ENCODE results near the gene CD68.

CD68 gene

GRCh38 chr17:7579001-7579833 lies at the start of gene CD68:
TSS of gene CD68 (plus strand) at chr17:7579638. CDS start at chr17:7579678, 40 bp downstream.
- in situ Hi-C loops (cut with MboI; ENCODE audit: low sequenced_read_pairs), result loop anchor here (25.0 kb wide), 2 partner anchors 108 to 258 kb away; partner anchors contain the start of genes KDM6B, TP53 and WRAP53

DNA sequence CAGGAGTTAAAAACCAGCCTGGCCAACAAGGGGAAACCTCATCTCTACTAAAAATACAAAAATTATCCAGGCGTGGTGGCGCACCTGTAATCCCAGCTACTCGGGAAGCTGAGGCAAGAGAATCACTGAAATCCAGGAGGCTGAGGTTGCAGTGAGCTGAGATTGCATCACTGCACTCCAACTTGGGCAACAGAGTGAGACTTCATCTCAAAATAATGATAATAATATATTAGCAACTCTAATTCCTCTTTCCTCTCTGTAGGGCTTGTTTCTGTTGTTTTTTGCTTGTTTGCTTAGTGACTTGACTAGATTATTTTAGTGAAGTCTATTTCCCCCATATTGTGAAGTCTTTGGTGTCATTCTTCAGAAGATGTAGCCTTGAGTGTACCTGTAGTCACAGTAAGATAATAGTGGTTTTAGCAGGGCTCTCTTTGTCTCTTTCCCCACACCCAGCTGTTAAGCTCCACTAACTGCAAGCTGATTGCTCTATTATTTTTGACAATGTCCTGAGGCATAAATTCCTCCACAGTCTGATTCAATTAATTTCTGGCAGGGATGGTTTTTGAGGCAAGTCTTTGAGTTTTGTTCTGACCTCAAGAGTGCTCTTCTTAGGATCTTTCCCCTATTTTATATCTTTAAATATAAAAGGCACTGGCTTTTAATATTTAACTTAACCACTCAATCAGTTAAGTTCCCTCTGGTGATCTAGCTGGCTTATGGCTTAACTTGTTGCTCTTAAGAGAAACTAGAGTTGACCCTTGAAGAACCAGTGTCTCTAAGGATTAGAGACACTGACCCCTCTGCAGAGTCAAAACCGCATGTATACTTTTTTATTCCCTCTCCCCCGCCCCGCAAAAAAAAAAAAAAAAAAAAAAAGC lies 49.2 kb upstream of the CD68 start:
- in situ Hi-C loops (cut with MboI; ENCODE audit: low sequenced_read_pairs), result loop anchor here (25.0 kb wide), 1 partner anchor 168 kb away; the partner anchor contains the start of genes KCTD11 and TMEM95

- in situ Hi-C loops (cut with MboI; ENCODE audit: low sequenced_read_pairs), result loop anchor here (25.0 kb wide), 1 partner anchor 176 kb away; the partner anchor contains the start of genes KCTD11 and TMEM95
Observed at GRCh38 chr17:7538050-7538449, 41.4 kb upstream of the CD68 start.

DNA sequence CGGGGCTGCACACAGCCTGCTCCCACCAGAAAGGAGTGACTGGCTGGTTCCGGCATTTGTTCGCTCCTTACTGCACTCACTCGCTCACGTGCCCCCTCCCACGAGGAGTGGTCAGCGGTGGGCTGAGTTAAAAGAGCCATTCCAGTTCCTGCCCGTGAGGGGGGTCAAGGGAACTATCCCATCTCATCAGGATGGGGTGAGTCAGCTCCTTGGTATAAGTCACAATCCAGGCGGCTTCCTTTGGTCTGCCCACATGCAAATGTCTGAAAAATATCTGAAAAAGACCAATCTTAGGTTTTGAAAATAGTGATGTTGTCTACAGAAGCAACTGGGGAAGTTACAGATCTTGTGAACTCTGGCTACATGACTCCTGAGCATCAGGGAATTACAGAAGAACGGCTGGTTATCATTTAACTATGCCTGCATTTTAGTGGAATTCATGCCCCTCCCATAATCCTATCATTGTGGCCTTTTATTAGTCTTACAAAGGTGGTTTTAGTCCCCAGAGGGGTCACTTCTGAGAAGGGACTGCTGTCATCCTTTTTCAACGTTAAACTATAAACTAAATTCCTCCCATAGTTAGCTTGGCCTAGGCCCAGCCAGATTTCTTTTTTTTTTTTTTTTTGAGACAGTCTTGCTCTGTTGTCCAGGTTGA lies 40.4 kb upstream of the CD68 start:
- in situ Hi-C loops (cut with MboI; ENCODE audit: low sequenced_read_pairs), result loop anchor here (25.0 kb wide), 1 partner anchor 177 kb away; the partner anchor contains the start of genes KCTD11 and TMEM95

DNA sequence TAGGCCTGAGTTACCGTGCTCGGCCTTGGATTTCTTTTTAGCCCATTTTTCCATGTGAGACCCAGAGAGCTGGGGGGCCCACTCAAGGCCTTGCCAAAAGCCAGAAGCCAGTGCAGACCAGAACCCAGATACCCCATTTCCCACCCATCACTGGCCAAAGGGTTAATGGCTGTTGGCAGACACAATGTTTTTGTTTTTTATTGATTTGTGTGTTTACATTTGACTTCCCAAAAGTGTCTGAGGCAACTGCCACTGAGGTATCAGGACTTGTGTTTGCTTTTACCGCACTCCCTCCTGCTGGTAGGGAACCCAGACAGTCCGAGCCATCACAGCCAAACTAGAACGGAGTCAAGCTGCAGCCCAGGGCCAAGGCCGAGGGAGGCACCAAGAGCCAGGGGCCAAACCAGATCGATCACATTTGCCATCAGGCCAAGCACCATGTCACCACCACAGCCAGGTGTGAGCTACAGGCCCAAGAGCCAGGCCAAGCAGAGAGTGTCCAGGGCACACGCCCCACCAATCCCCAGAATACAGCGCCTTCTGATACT lies 38.3 kb upstream of the CD68 start:
- in situ Hi-C loops (cut with MboI; ENCODE audit: low sequenced_read_pairs), result loop anchor here (25.0 kb wide), 1 partner anchor 179 kb away; the partner anchor contains the start of genes KCTD11 and TMEM95

DNA sequence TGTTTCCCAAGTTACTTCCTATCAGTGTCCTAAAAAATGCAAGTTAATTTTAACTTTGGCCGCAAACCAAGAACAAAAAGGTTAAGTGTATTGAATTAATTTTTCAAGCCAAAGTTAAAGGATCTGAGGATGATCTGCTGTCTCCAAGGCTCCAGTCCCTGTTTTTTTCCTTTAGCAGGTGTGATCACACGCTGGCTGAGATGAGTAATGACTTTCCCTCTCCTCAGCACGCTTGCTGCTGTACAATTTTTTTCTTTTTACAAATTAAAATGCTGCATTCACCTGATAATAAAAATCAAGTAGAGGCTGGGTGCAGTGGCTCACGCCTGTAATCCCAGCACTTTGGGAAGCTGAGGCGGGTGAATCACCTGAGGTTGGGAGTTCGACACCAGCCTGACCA lies 34.5 kb upstream of the CD68 start:
- in situ Hi-C loops (cut with MboI; ENCODE audit: low sequenced_read_pairs), result loop anchor here (25.0 kb wide), 1 partner anchor 183 kb away; the partner anchor contains the start of genes KCTD11 and TMEM95

GRCh38 chr17:7548585-7549400 lies 30.6 kb upstream of the CD68 start, which contains the start of gene TNFSF12:
TSS of gene TNFSF12 (plus strand) at chr17:7549058. CDS start at chr17:7549154, 96 bp downstream.
- in situ Hi-C loops (cut with MboI; ENCODE audit: low sequenced_read_pairs), result loop anchor here (25.0 kb wide), 1 partner anchor 186 kb away; the partner anchor contains the start of genes KCTD11 and TMEM95

DNA sequence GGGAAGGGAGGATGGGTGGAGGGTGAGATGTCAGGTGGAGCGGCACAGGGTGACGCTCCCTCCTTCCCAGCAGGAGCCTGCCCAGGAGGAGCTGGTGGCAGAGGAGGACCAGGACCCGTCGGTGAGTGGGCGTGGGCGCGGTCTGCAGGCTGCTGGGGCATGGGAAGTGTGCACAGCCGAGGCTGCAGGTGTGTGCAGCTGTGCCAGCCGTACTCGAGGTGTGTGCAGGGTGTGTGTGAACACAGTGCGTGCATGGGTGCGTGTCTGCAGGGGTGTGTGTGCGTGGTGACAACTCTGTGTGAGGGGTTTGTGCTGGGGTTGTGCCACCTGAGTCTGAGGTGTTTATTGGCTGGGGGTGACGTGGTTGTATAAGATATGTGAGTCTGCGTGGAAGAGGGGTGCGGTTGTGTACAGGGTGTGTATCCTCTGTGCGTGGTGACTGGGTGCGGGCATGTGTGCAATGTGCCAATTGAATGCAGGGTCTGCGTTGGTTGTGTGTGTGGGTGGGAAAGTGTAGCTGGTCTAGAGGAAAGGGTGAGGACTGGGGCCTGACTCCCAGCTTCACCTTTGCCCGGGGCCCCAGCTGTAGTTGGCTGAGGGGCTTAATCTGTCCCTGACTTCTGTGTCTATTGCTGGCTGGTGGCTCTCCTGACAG lies 29.9 kb upstream of the CD68 start:
- in situ Hi-C loops (cut with MboI; ENCODE audit: low sequenced_read_pairs), result loop anchor here (25.0 kb wide), 1 partner anchor 187 kb away; the partner anchor contains the start of genes KCTD11 and TMEM95

- in situ Hi-C loops (cut with MboI; ENCODE audit: low sequenced_read_pairs), result no loop called here
Observed at GRCh38 chr17:7550344-7550743, 29.1 kb upstream of the CD68 start.

- in situ Hi-C loops (cut with MboI; ENCODE audit: low sequenced_read_pairs), result no loop called here
Observed at GRCh38 chr17:7551396-7551795, 28.0 kb upstream of the CD68 start.

GRCh38 chr17:7552621-7553051 lies 26.8 kb upstream of the CD68 start:
- in situ Hi-C loops (cut with MboI; ENCODE audit: low sequenced_read_pairs), result no loop called here

- in situ Hi-C loops (cut with MboI; ENCODE audit: low sequenced_read_pairs), result no loop called here
Observed at GRCh38 chr17:7553356-7553755, 26.1 kb upstream of the CD68 start.

DNA sequence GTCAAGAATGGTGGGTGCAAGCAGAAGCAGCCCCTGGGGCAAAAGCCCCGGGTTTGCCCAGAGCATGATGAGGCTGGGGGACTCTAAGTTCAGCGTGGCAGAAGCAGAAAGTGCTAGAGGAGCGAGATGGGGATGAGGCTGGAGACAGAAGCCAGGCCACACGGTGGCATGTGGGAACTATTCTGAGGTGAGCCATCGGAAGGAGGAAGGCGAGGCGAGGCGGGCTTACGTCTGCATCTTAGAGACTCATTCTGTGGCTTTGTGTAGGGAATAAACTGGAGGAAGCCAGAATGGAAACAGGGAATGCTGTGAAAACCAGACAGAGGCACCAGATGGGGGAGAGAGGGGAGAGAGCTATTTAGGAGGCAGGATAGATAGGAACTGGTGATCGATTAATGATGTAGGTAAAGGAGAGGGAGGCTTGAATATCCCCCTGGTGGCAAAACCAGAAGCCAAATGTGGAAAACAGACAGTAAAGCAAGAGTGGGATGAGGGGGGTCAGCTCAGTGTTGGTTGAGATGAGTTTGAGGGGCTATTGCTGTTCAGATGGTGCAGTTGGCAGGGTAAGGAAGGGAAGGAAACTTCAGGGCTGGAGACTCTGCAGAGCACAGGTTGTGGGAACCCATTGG lies 24.0 kb upstream of the CD68 start:
- in situ Hi-C loops (cut with MboI; ENCODE audit: low sequenced_read_pairs), result no loop called here

GRCh38 chr17:7556627-7557026 lies 22.8 kb upstream of the CD68 start:
- in situ Hi-C loops (cut with MboI; ENCODE audit: low sequenced_read_pairs), result no loop called here

- in situ Hi-C loops (cut with MboI; ENCODE audit: low sequenced_read_pairs), result no loop called here
Observed at GRCh38 chr17:7557147-7557764, 22.2 kb upstream of the CD68 start.

DNA sequence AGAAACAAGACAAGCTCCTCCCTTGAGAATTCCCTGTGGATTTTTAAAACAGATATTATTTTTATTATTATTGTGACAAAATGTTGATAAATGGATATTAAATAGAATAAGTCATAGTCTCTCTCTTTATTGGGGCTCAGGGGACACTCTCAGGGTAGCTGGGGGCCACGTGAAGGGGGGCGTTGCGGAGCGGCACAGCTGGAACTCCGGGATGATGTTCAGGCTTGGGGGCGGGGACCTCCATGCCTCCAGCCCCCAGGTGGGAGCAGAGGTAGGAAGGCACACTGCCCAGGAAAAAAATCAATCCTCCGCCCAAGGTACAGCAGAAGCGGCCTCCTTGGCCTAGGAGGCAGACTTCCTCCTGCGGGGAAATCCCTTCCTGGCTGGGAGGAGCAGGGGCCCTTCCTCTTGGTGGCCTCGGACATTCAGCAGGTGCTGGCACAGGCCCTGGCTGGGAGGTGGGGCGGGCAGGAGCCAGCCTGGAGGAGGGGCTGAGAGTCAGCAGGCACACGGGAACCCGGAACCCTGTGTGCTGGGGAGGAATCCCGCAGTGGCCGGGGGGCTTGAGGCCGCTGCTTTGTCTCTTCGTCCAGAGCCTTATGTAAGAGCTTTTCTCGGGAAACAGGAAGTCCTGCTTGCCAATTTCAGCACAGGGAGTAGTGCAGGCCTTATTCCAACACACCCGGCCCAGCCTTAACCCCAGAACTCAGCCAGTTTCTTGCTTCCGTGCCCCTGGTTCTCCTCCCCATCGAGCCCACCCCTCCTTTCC lies 21.5 kb upstream of the CD68 start:
- in situ Hi-C loops (cut with MboI; ENCODE audit: low sequenced_read_pairs), result no loop called here
